ENCODE data around the gene RAB36. TPM values are rescaled to one million over a fixed set of nuclear protein-coding genes. Genes with fewer than 3 reads are reported as not detected.

RAB36 gene
- total RNA-seq, 2 experiments from 2014 or later, result 0.77 to 0.87 TPM

DNA sequence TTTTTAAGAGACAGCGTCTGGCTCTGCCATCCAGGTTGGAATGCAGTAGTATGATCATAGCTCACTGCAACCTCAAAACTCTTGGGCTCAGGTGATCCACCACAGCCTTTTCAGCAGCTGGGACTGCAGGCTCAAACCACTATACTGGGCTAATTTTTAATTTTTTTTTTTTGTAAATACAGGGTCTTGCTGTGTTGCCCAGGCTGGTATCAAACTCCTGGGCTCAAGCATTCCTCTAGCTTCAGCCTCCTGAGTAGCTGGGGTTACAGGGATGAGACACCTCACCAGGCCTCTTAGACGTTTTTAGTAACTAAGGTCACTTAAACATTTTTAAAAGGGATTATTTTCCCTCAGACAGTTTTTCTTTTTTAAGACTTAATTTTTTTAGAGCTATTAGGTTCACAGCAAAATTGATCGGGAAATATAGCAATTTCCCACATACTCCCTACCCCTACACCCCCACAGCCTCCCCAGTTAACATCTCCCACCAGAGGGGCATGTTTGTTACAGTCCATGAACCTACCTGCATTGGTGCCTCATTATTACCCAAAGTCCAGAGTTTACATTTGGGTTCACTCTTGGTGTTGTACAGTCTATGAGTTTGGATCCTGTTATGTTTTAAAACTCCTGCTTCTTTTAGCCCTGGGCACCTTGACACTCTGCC, 39.0 kb downstream of the RAB36 start:
- POLR2A ChIA-PET, result interaction anchor here (0.7 to 1.4 kb wide), 4 partner anchors 10 to 59 kb away, joined by 3 to 4 read pairs (median 4); no protein-coding TSS in a partner anchor
- Histone ChIP-seq H3K27ac (ENCODE audit: low read depth in 1 of 2, low read length in 2 of 2) (peak overlapping the region; percentile 1 to 2), H3K9me3 (ENCODE audit: control insufficient read depth in 1 of 2, insufficient read depth in 1 of 2, low read length in 2 of 2) (no peaks in the 10 kb centered on the region), H3K4me3 (ENCODE audit: low read length) (peak overlapping the region; percentile 82), H3K27me3 (ENCODE audit: control insufficient read depth in 1 of 2, insufficient read depth in 2 of 2, low read length in 2 of 2) (no peaks in the 10 kb centered on the region), H3K36me3 (ENCODE audit: insufficient read depth, low read length) (no peaks in the 10 kb centered on the region), H3K4me1 (ENCODE audit: insufficient read depth, low read length) (peaks cover 74% of the 10 kb centered on the region)
- intact Hi-C loops (cut with DNase I, micrococcal nuclease), result loop anchor here (5.0 kb wide), 3 partner anchors 33 to 353 kb away; partner anchors contain the start of gene RSPH14 (in 1 of the 2)
- CTCF ChIA-PET, result interaction anchor here (0.7 to 1.5 kb wide), 2 partner anchors 30 to 98 kb away, joined by 4 read pairs; no protein-coding TSS in a partner anchor
- peak overlapping the region; percentile 84 for H3K27ac Mint-ChIP-seq
- peaks cover 31% of the 10 kb centered on the region for H3K36me3 Mint-ChIP-seq (ENCODE audit: low read depth)
- peak overlapping the region; percentile 99 for H3K4me3 Mint-ChIP-seq
- no peaks in the 10 kb centered on the region for H3K27me3 Mint-ChIP-seq
- ATAC-seq (ENCODE audit: poor library complexity) (no peak), DNase-seq (no peak)
- no peaks in the 10 kb centered on the region for H3K9me3 Mint-ChIP-seq
- peaks cover 66% of the 10 kb centered on the region for H3K4me1 Mint-ChIP-seq (ENCODE audit: low read depth)
- TF ChIP-seq, protein P1, sequence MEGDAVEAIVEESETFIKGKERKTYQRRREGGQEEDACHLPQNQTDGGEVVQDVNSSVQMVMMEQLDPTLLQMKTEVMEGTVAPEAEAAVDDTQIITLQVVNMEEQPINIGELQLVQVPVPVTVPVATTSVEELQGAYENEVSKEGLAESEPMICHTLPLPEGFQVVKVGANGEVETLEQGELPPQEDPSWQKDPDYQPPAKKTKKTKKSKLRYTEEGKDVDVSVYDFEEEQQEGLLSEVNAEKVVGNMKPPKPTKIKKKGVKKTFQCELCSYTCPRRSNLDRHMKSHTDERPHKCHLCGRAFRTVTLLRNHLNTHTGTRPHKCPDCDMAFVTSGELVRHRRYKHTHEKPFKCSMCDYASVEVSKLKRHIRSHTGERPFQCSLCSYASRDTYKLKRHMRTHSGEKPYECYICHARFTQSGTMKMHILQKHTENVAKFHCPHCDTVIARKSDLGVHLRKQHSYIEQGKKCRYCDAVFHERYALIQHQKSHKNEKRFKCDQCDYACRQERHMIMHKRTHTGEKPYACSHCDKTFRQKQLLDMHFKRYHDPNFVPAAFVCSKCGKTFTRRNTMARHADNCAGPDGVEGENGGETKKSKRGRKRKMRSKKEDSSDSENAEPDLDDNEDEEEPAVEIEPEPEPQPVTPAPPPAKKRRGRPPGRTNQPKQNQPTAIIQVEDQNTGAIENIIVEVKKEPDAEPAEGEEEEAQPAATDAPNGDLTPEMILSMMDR (IDR thresholded peaks at IDR 0.05), result no peak

DNA sequence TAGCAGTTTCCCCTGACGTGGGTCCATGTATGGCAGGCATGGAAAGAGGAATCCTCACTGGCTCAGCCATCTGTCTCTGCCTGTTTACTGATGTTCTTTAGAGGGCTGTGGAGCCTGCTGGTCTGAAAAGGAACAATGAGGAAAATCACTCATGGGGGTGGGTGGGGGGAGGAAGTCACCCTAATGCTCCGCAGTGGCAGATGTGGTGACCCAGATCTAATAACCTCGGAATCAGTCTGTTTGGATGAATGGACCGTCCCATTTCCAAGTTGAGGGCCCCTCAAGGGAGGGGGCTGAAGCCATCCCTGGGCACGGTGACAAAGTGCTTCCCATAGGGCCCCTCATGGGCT, 39.5 kb downstream of the RAB36 start:
- DNase-seq, result no peak

DNA sequence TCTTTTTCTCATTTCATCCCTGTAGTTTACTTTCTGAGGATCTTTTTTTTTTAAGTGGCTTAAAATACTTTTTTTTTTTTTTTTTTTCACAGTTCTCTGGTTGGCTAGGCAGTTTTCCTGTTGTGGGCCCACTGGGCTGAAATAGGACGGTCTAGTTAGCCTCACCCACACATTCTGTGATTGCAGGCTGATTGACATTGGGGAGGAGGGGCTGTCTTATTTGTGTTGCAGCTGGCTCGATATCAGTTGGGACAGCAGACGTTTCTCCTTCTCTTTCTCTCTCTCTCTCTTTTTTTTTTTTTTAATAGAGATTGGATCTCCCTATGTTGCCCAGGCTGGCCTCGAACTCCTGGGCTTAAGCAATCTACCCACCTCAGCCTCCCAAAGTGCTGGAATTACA, 41.9 kb downstream of the RAB36 start:
- intact Hi-C loops (cut with DNase I, micrococcal nuclease), result no loop called here
- Mint-ChIP-seq H3K27me3 (no peaks in the 10 kb centered on the region), H3K36me3 (ENCODE audit: low read depth) (peaks cover 42% of the 10 kb centered on the region), H3K4me3 (no peak overlapping the region), H3K27ac (peak overlapping the region; percentile 85), H3K4me1 (ENCODE audit: low read depth) (peaks cover 65% of the 10 kb centered on the region), H3K9me3 (no peaks in the 10 kb centered on the region)
- Histone ChIP-seq H3K27me3 (ENCODE audit: control insufficient read depth in 1 of 2, insufficient read depth in 2 of 2, low read length in 2 of 2) (no peaks in the 10 kb centered on the region), H3K36me3 (ENCODE audit: insufficient read depth, low read length) (peaks cover 8% of the 10 kb centered on the region), H3K27ac (ENCODE audit: low read depth in 1 of 2, low read length in 2 of 2) (no peak overlapping the region), H3K4me3 (ENCODE audit: low read length) (no peak overlapping the region), H3K4me1 (ENCODE audit: insufficient read depth, low read length) (peaks cover 53% of the 10 kb centered on the region), H3K9me3 (ENCODE audit: control insufficient read depth in 1 of 2, insufficient read depth in 1 of 2, low read length in 2 of 2) (no peaks in the 10 kb centered on the region)
- no peak for DNase-seq
- TF ChIP-seq, protein P1 (IDR thresholded peaks at IDR 0.05), result no peak
- CTCF ChIA-PET, result interaction anchor here (0.7 to 1.5 kb wide), 2 partner anchors 13 to 95 kb away, joined by 3 to 6 read pairs; no protein-coding TSS in a partner anchor
- POLR2A ChIA-PET, result no interaction called here
- no peak for ATAC-seq (ENCODE audit: poor library complexity)

More for the DNA sequence above, 39.5 kb downstream of the RAB36 start:
- Histone ChIP-seq H3K4me1 (ENCODE audit: insufficient read depth, low read length) (peaks cover 69% of the 10 kb centered on the region), H3K27ac (ENCODE audit: low read depth in 1 of 2, low read length in 2 of 2) (peak overlapping the region; percentile 1 to 2), H3K9me3 (ENCODE audit: control insufficient read depth in 1 of 2, insufficient read depth in 1 of 2, low read length in 2 of 2) (no peaks in the 10 kb centered on the region), H3K4me3 (ENCODE audit: low read length) (peak overlapping the region; percentile 19), H3K36me3 (ENCODE audit: insufficient read depth, low read length) (no peaks in the 10 kb centered on the region), H3K27me3 (ENCODE audit: control insufficient read depth in 1 of 2, insufficient read depth in 2 of 2, low read length in 2 of 2) (no peaks in the 10 kb centered on the region)
- H3K4me3 Mint-ChIP-seq, result peak overlapping the region; percentile 81
- no peaks in the 10 kb centered on the region for H3K9me3 Mint-ChIP-seq
- ChIA-PET CTCF (no interaction called here), POLR2A (no interaction called here)
- no peaks in the 10 kb centered on the region for H3K27me3 Mint-ChIP-seq
- H3K27ac Mint-ChIP-seq, result peak overlapping the region; percentile 84
- intact Hi-C loops (cut with DNase I, micrococcal nuclease), result loop anchor here (5.0 kb wide), 3 partner anchors 33 to 353 kb away; partner anchors contain the start of gene RSPH14 (in 1 of the 2)
- TF ChIP-seq, protein P1 (IDR thresholded peaks at IDR 0.05), result no peak
- peaks cover 61% of the 10 kb centered on the region for H3K4me1 Mint-ChIP-seq (ENCODE audit: low read depth)
- H3K36me3 Mint-ChIP-seq (ENCODE audit: low read depth), result peaks cover 33% of the 10 kb centered on the region
- no peak for ATAC-seq (ENCODE audit: poor library complexity)

Data from CD4-positive, alpha-beta T cell (primary cell).